Measurements from ENCODE around the gene COQ3. TPM values are rescaled to one million over a fixed set of nuclear protein-coding genes. Genes with fewer than 3 reads are reported as not detected.

Gene COQ3
- total RNA-seq, 1 experiment from 2014 or later, result 7.7 TPM

GRCh38 chr6:99378636-99379035 lies 15.4 kb downstream of the COQ3 start:
- intact Hi-C loops (cut with micrococcal nuclease), result no loop called here
- no peaks in the 10 kb centered on the region for H3K4me1 Mint-ChIP-seq (ENCODE audit: insufficient read depth, unreplicated experiment)
- CTCF ChIA-PET, result interaction anchor here (0.9 to 1.3 kb wide), 2 partner anchors 44 to 48 kb away, joined by 4 to 5 read pairs; no protein-coding TSS in a partner anchor

GRCh38 chr6:99369533-99369932 lies 24.5 kb downstream of the COQ3 start:
- no peak for TF ChIP-seq CTCF (IDR thresholded peaks at IDR 0.05; ENCODE audit: unreplicated experiment)
- intact Hi-C loops (cut with micrococcal nuclease), result no loop called here
- H3K36me3 Mint-ChIP-seq (ENCODE audit: insufficient read depth, unreplicated experiment), result no peaks in the 10 kb centered on the region
- CTCF ChIA-PET, result interaction anchor here (1.2 to 2.1 kb wide), 3 partner anchors 35 to 40 kb away, joined by 3 to 7 read pairs (median 4); no protein-coding TSS in a partner anchor
- H3K27me3 Mint-ChIP-seq (ENCODE audit: insufficient read depth, unreplicated experiment), result no peaks in the 10 kb centered on the region
- no peaks in the 10 kb centered on the region for H3K9me3 Mint-ChIP-seq (ENCODE audit: unreplicated experiment)
- no peak overlapping the region for H3K4me3 Mint-ChIP-seq (ENCODE audit: unreplicated experiment)
- no peaks in the 10 kb centered on the region for H3K4me1 Mint-ChIP-seq (ENCODE audit: insufficient read depth, unreplicated experiment)
- BruUV-seq (replicated peaks), result no TSS peak
- no peak for DNase-seq (ENCODE audit: unreplicated experiment)
- no peak overlapping the region for H3K27ac Mint-ChIP-seq (ENCODE audit: low read depth, unreplicated experiment)
- POLR2A ChIA-PET, result no interaction called here

More at GRCh38 chr6:99378636-99379035, 15.4 kb downstream of the COQ3 start:
- Mint-ChIP-seq H3K27ac (ENCODE audit: low read depth, unreplicated experiment) (no peak overlapping the region), H3K36me3 (ENCODE audit: insufficient read depth, unreplicated experiment) (no peaks in the 10 kb centered on the region), H3K27me3 (ENCODE audit: insufficient read depth, unreplicated experiment) (no peaks in the 10 kb centered on the region), H3K9me3 (ENCODE audit: unreplicated experiment) (no peaks in the 10 kb centered on the region), H3K4me3 (ENCODE audit: unreplicated experiment) (no peak overlapping the region)
- no peak for DNase-seq (ENCODE audit: unreplicated experiment)
- TF ChIP-seq CTCF (IDR thresholded peaks at IDR 0.05; ENCODE audit: unreplicated experiment), result no peak
- BruUV-seq (replicated peaks), result no TSS peak
- POLR2A ChIA-PET, result interaction anchor here (1.2 kb wide), 1 partner anchor 29 kb away, joined by 3 read pairs; the partner anchor contains the start of gene FAXC

GRCh38 chr6:99366852-99367251 lies 27.1 kb downstream of the COQ3 start:
- H3K4me3 Mint-ChIP-seq (ENCODE audit: unreplicated experiment), result no peak overlapping the region
- intact Hi-C loops (cut with micrococcal nuclease), result no loop called here
- H3K9me3 Mint-ChIP-seq (ENCODE audit: unreplicated experiment), result no peaks in the 10 kb centered on the region
- CTCF ChIA-PET, result interaction anchor here (1.9 kb wide), 1 partner anchor 36 kb away, joined by 5 read pairs; no protein-coding TSS in a partner anchor
- TF ChIP-seq CTCF (IDR thresholded peaks at IDR 0.05; ENCODE audit: unreplicated experiment), result no peak
- peaks cover 7% of the 10 kb centered on the region for H3K27me3 Mint-ChIP-seq (ENCODE audit: insufficient read depth, unreplicated experiment)
- H3K27ac Mint-ChIP-seq (ENCODE audit: low read depth, unreplicated experiment), result no peak overlapping the region
- POLR2A ChIA-PET, result interaction anchor here (1.0 kb wide), 1 partner anchor 27 kb away, joined by 4 read pairs; the partner anchor contains the start of gene COQ3
- no TSS peak for BruUV-seq (replicated peaks)
- no peaks in the 10 kb centered on the region for H3K4me1 Mint-ChIP-seq (ENCODE audit: insufficient read depth, unreplicated experiment)
- no peak for DNase-seq (ENCODE audit: unreplicated experiment)
- no peaks in the 10 kb centered on the region for H3K36me3 Mint-ChIP-seq (ENCODE audit: insufficient read depth, unreplicated experiment)

- Mint-ChIP-seq H3K27me3 (ENCODE audit: insufficient read depth, unreplicated experiment) (peaks cover 23% of the 10 kb centered on the region), H3K4me3 (ENCODE audit: unreplicated experiment) (no peak overlapping the region), H3K27ac (ENCODE audit: low read depth, unreplicated experiment) (no peak overlapping the region), H3K4me1 (ENCODE audit: insufficient read depth, unreplicated experiment) (no peaks in the 10 kb centered on the region), H3K36me3 (ENCODE audit: insufficient read depth, unreplicated experiment) (no peaks in the 10 kb centered on the region), H3K9me3 (ENCODE audit: unreplicated experiment) (no peaks in the 10 kb centered on the region)
- BruUV-seq (replicated peaks), result no TSS peak
- no peak for TF ChIP-seq CTCF (IDR thresholded peaks at IDR 0.05; ENCODE audit: unreplicated experiment)
- intact Hi-C loops (cut with micrococcal nuclease), result no loop called here
- ChIA-PET POLR2A (no interaction called here), CTCF (interaction anchor here (0.7 kb wide), 1 partner anchor 49 kb away, joined by 3 read pairs; no protein-coding TSS in a partner anchor)
- no peak for DNase-seq (ENCODE audit: unreplicated experiment)
Observed at GRCh38 chr6:99364026-99364425, 30.0 kb downstream of the COQ3 start.

Data from MCF 10A (cell line).